GM18505 (cell line): ENCODE data around the gene HMGB4.

ENCODE experiments used
- ATAC-seq: cut with Tn5 transposase; IDR thresholded peaks from one replicate; pipeline ENCODE4 v1.9.1; 2021; ENCODE audit not compliant: unreplicated experiment
- POLR2A ChIP-seq: IDR thresholded peaks from 4 replicates; pipeline ENCODE4 v1.6.1; 2011; ENCODE audit warnings: borderline replicate concordance; ENCODE audit not compliant: insufficient read depth, insufficient read length; ENCODE audit errors: extremely low read depth

The HMGB4 gene

DNA sequence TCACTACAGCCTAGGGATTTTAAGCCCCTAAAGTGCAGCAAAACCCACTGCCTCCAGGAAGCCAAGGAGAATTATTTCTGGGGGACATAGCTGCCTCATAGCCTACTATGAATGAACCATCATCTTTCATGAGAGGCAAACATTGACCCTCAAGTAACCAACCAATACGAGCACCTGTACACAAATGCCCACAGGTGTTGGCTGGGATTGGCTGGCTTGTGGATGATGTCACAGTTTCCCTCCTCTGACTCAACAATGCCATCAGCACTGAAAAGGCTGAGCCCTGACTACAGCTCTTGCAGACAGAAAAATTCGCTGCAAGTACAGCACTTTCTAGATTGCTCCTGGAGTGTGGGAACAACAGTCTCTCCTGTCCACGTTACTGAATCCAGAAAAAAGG lies at the start of gene HMGB4:
HMGB4 (plus strand) TSS at position 301 of the 400 bp plus-strand sequence. CDS start 113 bp downstream, outside the sequence.
- no peak for ATAC-seq
- TF ChIP-seq POLR2A = no peak

- no peak for TF ChIP-seq POLR2A
- ATAC-seq = no peak
Measured at GRCh38 chr1:33814166-33814565, 49.7 kb upstream of the HMGB4 start.

DNA sequence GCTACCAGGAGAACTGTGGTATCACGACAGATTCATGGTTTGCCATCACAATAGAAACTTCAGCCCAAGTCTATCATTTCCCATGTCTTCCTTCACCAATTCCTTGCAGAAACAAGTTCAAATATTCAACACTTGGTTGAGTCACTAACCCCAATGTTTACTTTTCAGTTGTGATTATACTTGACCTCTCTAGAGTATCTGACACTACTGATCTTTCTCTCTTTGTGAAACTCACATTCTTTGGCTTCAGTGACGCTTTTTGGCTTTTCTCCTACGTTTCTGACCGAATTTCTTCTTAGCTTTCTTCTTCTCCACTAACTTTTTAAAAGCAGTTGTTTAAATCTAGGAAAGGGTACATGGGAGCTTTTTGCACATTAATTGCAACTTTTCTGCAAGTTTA lies 48.8 kb upstream of the HMGB4 start:
- TF ChIP-seq POLR2A = no peak

DNA sequence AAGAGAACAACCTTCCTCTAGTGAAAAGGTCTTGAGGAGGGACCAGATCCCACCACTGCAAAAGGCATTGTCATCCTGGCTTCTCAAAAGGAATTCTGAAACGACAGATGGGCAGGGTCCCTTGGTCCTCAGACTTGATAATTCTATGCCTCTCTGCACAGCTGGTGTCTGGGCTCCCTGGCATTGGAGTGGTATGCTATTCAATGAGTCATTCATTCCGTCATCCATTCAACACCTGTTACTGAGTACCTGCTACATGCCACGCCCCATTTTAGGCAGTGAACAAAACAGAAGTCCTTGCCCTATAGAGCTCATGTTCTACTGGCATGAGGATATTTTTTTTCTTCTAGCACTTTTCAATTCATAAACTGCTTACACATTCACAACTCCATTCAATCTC lies 45.8 kb upstream of the HMGB4 start:
- no peak for ATAC-seq
- TF ChIP-seq POLR2A = no peak

More for the DNA sequence above, 48.8 kb upstream of the HMGB4 start:
- no peak for ATAC-seq

DNA sequence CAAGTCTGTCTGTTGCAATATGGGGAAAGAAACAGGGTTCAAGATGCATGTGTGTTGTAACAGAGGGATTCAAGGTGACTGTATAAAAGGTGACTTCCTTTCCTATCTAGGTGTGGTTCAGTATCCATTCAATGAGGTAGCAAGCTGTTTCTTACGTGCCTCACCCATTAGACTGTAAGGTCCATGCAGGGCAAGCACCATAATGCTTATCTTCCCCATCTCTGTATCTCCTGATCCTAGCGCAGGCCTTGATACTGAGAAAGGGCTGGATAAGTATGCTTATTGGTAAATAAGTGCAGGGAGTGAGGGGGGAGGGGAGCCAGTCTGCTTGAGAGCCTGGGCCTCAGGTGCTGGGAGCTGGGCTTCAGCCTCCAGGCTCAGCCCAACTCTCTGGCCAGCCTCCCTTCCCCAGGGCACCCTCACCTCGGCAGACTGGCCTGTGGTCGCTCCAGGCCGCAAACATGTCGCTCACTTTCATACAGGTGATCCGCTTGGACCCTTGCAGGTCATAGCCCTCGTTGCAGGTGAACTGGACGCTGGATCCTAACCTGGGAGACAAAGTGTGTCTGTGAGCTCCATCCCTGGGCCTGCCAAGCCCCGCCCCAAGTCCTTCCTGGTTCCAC lies 44.5 kb upstream of the HMGB4 start:
- no peak for TF ChIP-seq POLR2A
- no peak for ATAC-seq

- no peak for TF ChIP-seq POLR2A
- no peak for ATAC-seq
Measured at GRCh38 chr1:33819913-33820311, 44.0 kb upstream of the HMGB4 start.

- no peak for ATAC-seq
- no peak for TF ChIP-seq POLR2A
Measured at GRCh38 chr1:33820804-33821203, 43.1 kb upstream of the HMGB4 start.

DNA sequence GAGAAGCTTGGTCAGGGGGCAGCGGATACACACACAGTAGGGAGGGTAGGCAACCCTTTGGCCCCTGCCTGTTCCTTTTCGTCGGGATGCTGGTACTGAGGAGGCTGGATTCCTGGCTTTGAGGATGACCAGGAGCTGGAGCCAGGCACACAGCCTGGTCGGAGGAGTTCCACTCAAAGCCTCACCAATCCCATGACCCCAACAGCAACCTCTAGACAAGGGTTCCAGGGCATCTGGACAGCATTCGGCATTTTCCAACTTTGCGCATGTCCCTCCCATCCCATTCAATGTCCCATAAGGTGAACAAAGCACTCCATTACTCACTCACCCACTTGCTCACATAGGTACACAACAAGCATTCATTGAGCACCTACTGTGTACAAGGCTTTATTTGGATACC lies 42.6 kb upstream of the HMGB4 start:
- no peak for TF ChIP-seq POLR2A
- ATAC-seq = no peak

- no peak for TF ChIP-seq POLR2A
- no peak for ATAC-seq
Measured at GRCh38 chr1:33822396-33822795, 41.5 kb upstream of the HMGB4 start.

DNA sequence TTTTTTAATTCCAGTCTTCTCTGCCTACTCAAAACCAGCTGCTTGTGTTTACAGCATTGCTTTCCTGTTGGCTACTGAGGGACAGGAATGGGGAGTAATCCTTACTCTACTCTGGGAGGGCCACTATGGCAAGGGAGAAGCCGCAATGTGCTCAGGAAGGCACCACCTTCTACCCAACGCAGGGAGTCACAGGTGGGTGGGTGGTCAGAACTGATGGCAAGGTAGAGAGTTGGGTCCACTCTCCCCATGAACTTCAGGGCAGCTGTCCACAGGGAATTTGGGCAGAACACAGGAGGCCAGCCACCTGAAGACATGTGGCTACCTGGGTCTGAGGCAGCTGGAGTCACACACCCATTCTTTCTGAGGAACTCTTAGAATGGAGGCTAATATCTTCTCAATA lies 40.5 kb upstream of the HMGB4 start:
- ATAC-seq = no peak
- TF ChIP-seq POLR2A = no peak

GRCh38 chr1:33823830-33824229 lies 40.0 kb upstream of the HMGB4 start:
- no peak for ATAC-seq
- TF ChIP-seq POLR2A = no peak

DNA sequence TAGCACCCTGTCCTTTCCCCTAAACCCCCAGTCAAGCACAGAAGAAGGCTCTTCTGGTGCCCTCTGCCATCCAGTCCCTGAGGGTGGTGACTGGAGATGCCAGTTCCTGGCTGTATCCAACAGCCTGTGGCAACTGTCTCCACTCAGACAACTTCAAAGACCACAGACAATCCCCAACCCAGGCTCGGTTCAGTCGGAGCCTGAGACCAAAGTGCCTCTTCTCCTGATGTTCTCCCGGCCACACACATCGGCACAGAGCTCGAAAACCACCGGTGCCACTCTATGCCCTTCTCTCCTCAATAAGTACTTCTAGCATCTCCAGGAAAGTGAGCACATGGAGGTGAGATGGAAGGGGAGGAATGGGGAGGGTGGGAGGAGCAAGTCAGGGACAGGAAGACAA lies 39.6 kb upstream of the HMGB4 start:
- ATAC-seq = no peak
- no peak for TF ChIP-seq POLR2A

DNA sequence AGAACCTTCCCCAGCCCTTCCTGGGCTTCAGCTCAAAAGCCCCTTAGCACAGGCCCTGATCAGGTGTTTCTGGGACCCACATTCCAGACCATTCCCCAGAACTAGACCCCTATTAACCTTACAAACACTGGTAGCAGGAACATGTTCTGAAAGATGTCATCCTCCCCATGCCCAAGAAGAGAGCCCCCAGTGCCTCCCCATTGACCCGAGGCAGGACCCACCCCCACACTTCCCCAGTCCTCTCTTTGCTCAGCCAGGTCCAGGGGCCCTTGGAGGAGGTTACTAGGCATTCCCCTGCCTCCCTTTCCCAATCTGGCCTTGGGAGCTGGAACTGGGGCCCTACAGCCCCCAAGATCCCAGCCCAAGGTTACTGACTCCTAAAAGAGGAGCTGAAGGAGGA lies 38.9 kb upstream of the HMGB4 start:
- ATAC-seq = no peak
- no peak for TF ChIP-seq POLR2A

DNA sequence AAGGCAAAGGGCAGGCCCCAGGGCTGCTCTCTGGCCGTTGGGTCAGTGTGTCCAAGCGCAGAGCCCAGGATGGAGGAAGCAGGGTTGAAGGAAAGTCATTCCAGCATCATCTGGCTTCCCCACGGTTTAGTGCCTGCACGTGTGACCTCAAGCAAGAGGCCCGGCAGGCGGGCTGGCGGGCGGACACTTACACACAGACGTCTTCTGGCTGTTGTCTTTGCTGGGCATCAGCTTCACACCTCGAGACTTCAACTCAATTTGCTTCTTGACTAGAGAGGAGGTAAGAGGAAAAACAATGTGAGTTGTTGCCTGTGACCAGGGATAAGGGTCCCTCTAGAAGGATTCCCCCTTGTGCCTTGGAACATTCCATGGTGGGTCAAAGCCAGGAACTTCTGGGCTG lies 38.4 kb upstream of the HMGB4 start:
- ATAC-seq = no peak
- no peak for TF ChIP-seq POLR2A

GRCh38 chr1:33826311-33826710 lies 37.6 kb upstream of the HMGB4 start:
- no peak for ATAC-seq
- TF ChIP-seq POLR2A = no peak

DNA sequence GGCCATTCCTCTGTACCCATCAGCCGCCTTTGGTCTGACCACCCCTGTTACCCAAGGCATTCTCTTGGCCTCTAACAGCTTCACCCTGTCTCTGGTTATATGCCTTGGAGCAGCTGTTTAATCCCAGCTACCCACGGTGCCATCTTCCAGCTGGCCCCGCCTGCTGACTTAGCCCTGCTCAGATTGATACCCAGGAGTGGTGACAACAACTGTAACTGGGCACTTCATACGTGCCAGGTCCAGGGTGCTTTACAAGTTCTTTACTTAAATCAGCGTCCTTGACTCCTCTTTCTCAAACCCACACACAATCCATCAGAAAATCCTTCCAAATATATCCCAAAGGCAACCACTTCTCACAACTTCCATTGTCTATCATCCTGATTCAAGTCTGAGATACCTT lies 37.2 kb upstream of the HMGB4 start:
- ATAC-seq = no peak
- TF ChIP-seq POLR2A = no peak

DNA sequence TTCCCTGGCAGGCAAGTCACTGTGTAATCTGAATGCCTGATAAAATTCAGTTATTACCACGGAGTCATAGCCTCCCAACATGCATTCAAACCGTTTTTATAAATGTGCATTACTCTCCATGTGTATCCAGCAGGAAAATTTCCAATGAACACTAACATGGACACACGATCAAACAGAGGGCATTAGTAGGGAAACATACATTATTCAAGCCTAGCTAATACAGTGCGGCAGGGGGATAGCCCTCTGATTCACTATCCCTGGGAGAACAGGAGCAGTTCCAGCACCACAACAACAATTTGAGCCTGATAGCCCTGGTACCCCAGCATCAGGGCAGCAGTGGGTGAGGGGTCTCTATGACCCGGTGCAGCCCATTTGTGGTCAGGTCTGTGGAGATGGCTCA lies 35.8 kb upstream of the HMGB4 start:
- no peak for ATAC-seq
- no peak for TF ChIP-seq POLR2A
